Epithelial cell of esophagus (primary cell): ENCODE data around the gene KCNK13.

ENCODE experiments used
- DNase-seq: peaks from one replicate; pipeline ENCODE4 v3.0.0; 2010; ENCODE audit warnings: low read depth
- H3K4me3 ChIP-seq: 2 replicates; pipeline ENCODE4 v1.5.1; 2011; ENCODE audit warnings: mild to moderate bottlenecking, low read length, control low read depth
- CTCF ChIP-seq: IDR thresholded peaks from 2 replicates; pipeline ENCODE4 v1.5.1; 2011; ENCODE audit warnings: low read depth, mild to moderate bottlenecking, low read length, control low read depth, inconsistent platforms; ENCODE audit not compliant: insufficient read depth; ENCODE audit errors: missing control alignments

Gene KCNK13

GRCh38 chr14:90118027-90118426 is 56.2 kb downstream of the KCNK13 start:
- no peak for DNase-seq
- TF ChIP-seq CTCF = no peak
- no peak overlapping the region for H3K4me3 ChIP-seq

GRCh38 chr14:90126260-90126659 is 64.5 kb downstream of the KCNK13 start:
- no peak for DNase-seq
- H3K4me3 ChIP-seq = no peak overlapping the region
- no peak for TF ChIP-seq CTCF

- TF ChIP-seq CTCF = no peak
- peak; percentile 13 for DNase-seq
- no peak overlapping the region for H3K4me3 ChIP-seq
Measured at GRCh38 chr14:90132821-90133570, 71.2 kb downstream of the KCNK13 start.

- no peak for DNase-seq
- no peak for TF ChIP-seq CTCF
- H3K4me3 ChIP-seq = no peak overlapping the region
Measured at GRCh38 chr14:90136904-90137303, 75.1 kb downstream of the KCNK13 start.

- H3K4me3 ChIP-seq = no peak overlapping the region
- DNase-seq = no peak
- TF ChIP-seq CTCF = no peak
Measured at GRCh38 chr14:90137807-90138206, 76.0 kb downstream of the KCNK13 start.

- no peak for TF ChIP-seq CTCF
- DNase-seq = no peak
- H3K4me3 ChIP-seq = no peak overlapping the region
Measured at GRCh38 chr14:90139199-90139598, 77.4 kb downstream of the KCNK13 start.

GRCh38 chr14:90140298-90140955 is 78.6 kb downstream of the KCNK13 start:
- no peak for TF ChIP-seq CTCF
- no peak for DNase-seq
- no peak overlapping the region for H3K4me3 ChIP-seq
